Immature natural killer cell (primary cell): ENCODE measurements around the gene TMEM95. TPM values are rescaled to one million over a fixed set of nuclear protein-coding genes. Genes with fewer than 3 reads are reported as not detected.
"Not testable (repeated sequence)": the region's sequence is repeated elsewhere in the genome, so short reads cannot be mapped to it uniquely, and the experiment has no call there.

Experiments
- DNase-seq, 3 donors: peaks; one replicate each; pipeline ENCODE4 v3.0.0; 2022; ENCODE audit warnings: mixed read lengths in 1 of 3
- H3K27ac Mint-ChIP-seq, 6 donors: one replicate each; pipeline ENCODE4 v1.8.0; 2020; ENCODE audit warnings: mixed read lengths in 6 of 6, mild to moderate bottlenecking in 5 of 6, inconsistent platforms in 4 of 6, moderate library complexity in 3 of 6
- H3K27me3 Mint-ChIP-seq, 3 donors: one replicate each; pipeline ENCODE4 v1.8.0; 2020 to 2021; ENCODE audit warnings: low read depth in 3 of 3, mild to moderate bottlenecking in 3 of 3, mixed read lengths in 3 of 3, moderate library complexity in 3 of 3, inconsistent platforms in 1 of 3
- H3K36me3 Mint-ChIP-seq, 3 donors: one replicate each; pipeline ENCODE4 v1.8.0; 2020; ENCODE audit warnings: mixed read lengths in 3 of 3, inconsistent platforms in 2 of 3, mild to moderate bottlenecking in 2 of 3
- H3K4me1 Mint-ChIP-seq, 2 donors: one replicate each; pipeline ENCODE4 v1.8.0; 2020; ENCODE audit warnings: inconsistent platforms in 2 of 2, mild to moderate bottlenecking in 2 of 2, mixed read lengths in 2 of 2, moderate library complexity in 1 of 2
- H3K4me3 Mint-ChIP-seq, 5 donors: one replicate each; pipeline ENCODE4 v1.8.0; 2020; ENCODE audit warnings: mild to moderate bottlenecking in 5 of 5, mixed read lengths in 5 of 5, inconsistent platforms in 3 of 5, moderate library complexity in 3 of 5
- H3K9me3 Mint-ChIP-seq, 6 donors: one replicate each; pipeline ENCODE4 v1.8.0; 2020; ENCODE audit warnings: mild to moderate bottlenecking in 6 of 6, mixed read lengths in 6 of 6, inconsistent platforms in 4 of 6, moderate library complexity in 3 of 6
- polyA plus RNA-seq, 3 donors: library from polyadenylated mRNA; unstranded; fragments of 300-500 nt; fragmentation: Illumina TruSeq; gene quantifications; one replicate each; pipeline ENCODE4 v1.2.3, GENCODE V29; 2021

TMEM95 gene
- polyA plus RNA-seq, 3 donors from 2014 or later = not detected

GRCh38 chr17:7328840-7329373, 26.0 kb upstream of the TMEM95 start, which contains the start of gene NEURL4:
NEURL4 (minus strand) TSS chr17:7329335; CDS start chr17:7329312, 23 bp downstream.
- Mint-ChIP-seq H3K4me3 (peak within 1 kb of the TSS; percentile 91 to 99 (median 97)), H3K27me3 (peaks cover 9 to 14% (median 13%) of the 10 kb centered on the region in 3 donors), H3K27ac (peak within 1 kb of the TSS; percentile 94 to 98 (median 96)), H3K36me3 (no peaks in the 10 kb centered on the region), H3K9me3 (no peaks in the 10 kb centered on the region), H3K4me1 (peaks cover 23 to 31% of the 10 kb centered on the region in 2 donors)
- DNase-seq = no peak

DNA sequence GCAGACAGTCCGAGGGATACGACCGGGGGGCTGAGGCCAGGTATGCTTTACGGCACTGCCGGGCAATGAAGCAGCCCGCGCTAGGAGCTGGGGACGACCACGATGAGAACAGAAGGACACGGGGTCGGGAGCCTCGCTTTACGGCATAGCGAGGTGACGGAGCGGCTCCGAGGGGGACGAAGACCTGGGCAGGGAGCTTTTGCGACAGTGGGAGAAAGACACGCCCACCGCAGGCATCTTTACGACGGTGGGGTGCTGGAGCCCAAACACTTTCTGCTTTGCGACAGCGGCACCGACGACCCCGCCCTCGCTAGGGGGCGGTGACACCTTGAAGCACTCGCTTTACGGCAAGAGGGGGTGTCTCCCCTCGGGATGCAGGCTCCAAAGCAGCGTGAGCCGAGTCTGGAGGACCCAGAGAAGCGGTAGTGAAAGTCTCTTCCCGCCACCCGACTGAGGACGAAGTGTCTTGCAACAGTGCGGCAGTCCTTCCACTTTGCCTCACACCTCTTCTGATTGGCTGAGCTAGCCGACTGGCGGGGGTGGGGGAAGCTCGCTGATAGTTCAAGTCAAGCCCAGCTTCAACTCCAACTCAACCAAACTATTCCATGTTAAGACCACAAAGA, 25.5 kb upstream of the TMEM95 start:
- H3K4me3 Mint-ChIP-seq = peak overlapping the region; percentile 91 to 99 (median 97)
- peak; percentile 97 for DNase-seq
- no peaks in the 10 kb centered on the region for H3K9me3 Mint-ChIP-seq
- H3K27ac Mint-ChIP-seq = peak overlapping the region; percentile 94 to 98 (median 96)
- peaks cover 9 to 14% (median 13%) of the 10 kb centered on the region in 3 donors for H3K27me3 Mint-ChIP-seq
- no peaks in the 10 kb centered on the region for H3K36me3 Mint-ChIP-seq
- H3K4me1 Mint-ChIP-seq = peaks cover 23 to 28% of the 10 kb centered on the region in 2 donors

- DNase-seq = peak; percentile 80 to 82 (median 81)
- Mint-ChIP-seq H3K27ac (peak overlapping the region; percentile 94 to 98 (median 96)), H3K27me3 (peaks cover 9 to 14% (median 13%) of the 10 kb centered on the region in 3 donors), H3K4me1 (peaks cover 24 to 33% of the 10 kb centered on the region in 2 donors), H3K9me3 (no peaks in the 10 kb centered on the region), H3K4me3 (peak overlapping the region; percentile 91 to 99 (median 97)), H3K36me3 (no peaks in the 10 kb centered on the region)
Observed at GRCh38 chr17:7329997-7330637, 24.8 kb upstream of the TMEM95 start.

DNA sequence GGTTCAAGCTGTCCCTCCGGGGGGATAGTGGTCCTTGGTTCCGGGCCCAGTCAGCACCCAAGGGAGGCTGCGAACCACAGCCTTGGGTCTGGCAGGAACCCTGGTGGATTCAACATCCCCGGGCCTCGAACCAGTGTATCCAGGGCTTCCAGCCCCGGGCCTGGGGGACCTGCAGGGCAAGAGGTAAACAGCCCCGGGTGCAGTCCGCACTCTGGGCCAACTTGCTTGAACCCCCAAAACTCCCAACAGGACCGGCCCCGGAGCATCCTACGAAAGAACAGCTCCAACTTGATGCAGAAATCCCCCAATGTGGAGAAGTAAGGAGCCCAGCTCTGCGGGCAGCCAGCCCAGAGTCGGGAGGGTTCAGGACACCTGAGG, 24.3 kb upstream of the TMEM95 start:
- Mint-ChIP-seq H3K9me3 (peaks cover 0 to 1% (median 0%) of the 10 kb centered on the region in 6 donors), H3K4me3 (peak overlapping the region in 4 of 5 donors; percentile 26 to 99 (median 98)), H3K4me1 (peaks cover 29 to 38% of the 10 kb centered on the region in 2 donors), H3K27me3 (peaks cover 9 to 17% (median 13%) of the 10 kb centered on the region in 3 donors), H3K36me3 (no peaks in the 10 kb centered on the region), H3K27ac (peak overlapping the region in 2 of 6 donors; percentile 40 to 94)
- no peak for DNase-seq

- Mint-ChIP-seq H3K4me3 (peak overlapping the region in 3 of 5 donors; percentile 17 to 54 (median 30)), H3K4me1 (peaks cover 42 to 49% of the 10 kb centered on the region in 2 donors), H3K9me3 (peaks cover 0 to 1% (median 0%) of the 10 kb centered on the region in 6 donors), H3K36me3 (no peaks in the 10 kb centered on the region), H3K27me3 (peaks cover 9 to 16% (median 13%) of the 10 kb centered on the region in 3 donors), H3K27ac (peak overlapping the region in 2 of 6 donors; percentile 19 to 28)
- no peak for DNase-seq
Observed at GRCh38 chr17:7332111-7332510, 22.8 kb upstream of the TMEM95 start.

- peak overlapping the region in 2 of 5 donors; percentile 17 to 54 for H3K4me3 Mint-ChIP-seq
- DNase-seq, H3K9me3 Mint-ChIP-seq, H3K36me3 Mint-ChIP-seq: not testable (repeated sequence)
- peak overlapping the region in 3 of 6 donors; percentile 28 to 58 (median 40) for H3K27ac Mint-ChIP-seq
- H3K4me1 Mint-ChIP-seq = peaks cover 47 to 53% of the 10 kb centered on the region in 2 donors
- H3K27me3 Mint-ChIP-seq = peaks cover 9 to 16% (median 13%) of the 10 kb centered on the region in 3 donors
Observed at GRCh38 chr17:7332600-7333069, 22.3 kb upstream of the TMEM95 start.

- Mint-ChIP-seq H3K9me3 (peaks cover 0 to 1% (median 0%) of the 10 kb centered on the region in 6 donors), H3K36me3 (peaks cover 4 to 6% (median 5%) of the 10 kb centered on the region in 3 donors), H3K27ac (peak overlapping the region; percentile 87 to 98 (median 96)), H3K27me3 (peaks cover 0 to 4% (median under 1%) of the 10 kb centered on the region in 3 donors), H3K4me3 (peak overlapping the region; percentile 85 to 95 (median 89)), H3K4me1 (peaks cover 40 to 44% of the 10 kb centered on the region in 2 donors)
- DNase-seq = no peak
Observed at GRCh38 chr17:7334938-7335538, 19.9 kb upstream of the TMEM95 start.

DNA sequence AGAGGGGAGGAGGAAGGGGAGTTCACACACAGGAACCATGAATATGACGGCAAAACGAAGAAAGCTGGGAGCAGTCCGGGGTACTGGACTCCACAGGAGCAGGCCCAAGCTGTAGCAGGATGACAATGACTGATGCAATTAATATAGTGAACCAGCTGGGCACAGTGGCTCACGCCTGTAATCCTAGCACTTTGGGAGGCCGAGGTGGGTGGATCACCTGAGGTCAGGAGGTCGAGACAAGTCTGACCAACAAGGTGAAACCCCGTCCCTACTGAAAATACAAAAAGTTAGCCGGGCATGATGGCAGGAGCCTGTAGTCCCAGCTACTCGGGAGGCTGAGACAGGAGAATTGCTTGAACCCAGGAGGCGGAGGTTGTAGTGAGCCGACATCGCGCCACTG, 19.2 kb upstream of the TMEM95 start:
- DNase-seq, H3K27me3 Mint-ChIP-seq, H3K36me3 Mint-ChIP-seq, H3K9me3 Mint-ChIP-seq: not testable (repeated sequence)
- peak overlapping the region; percentile 87 to 98 (median 96) for H3K27ac Mint-ChIP-seq
- peaks cover 40 to 44% of the 10 kb centered on the region in 2 donors for H3K4me1 Mint-ChIP-seq
- H3K4me3 Mint-ChIP-seq = peak overlapping the region; percentile 85 to 95 (median 89)

DNA sequence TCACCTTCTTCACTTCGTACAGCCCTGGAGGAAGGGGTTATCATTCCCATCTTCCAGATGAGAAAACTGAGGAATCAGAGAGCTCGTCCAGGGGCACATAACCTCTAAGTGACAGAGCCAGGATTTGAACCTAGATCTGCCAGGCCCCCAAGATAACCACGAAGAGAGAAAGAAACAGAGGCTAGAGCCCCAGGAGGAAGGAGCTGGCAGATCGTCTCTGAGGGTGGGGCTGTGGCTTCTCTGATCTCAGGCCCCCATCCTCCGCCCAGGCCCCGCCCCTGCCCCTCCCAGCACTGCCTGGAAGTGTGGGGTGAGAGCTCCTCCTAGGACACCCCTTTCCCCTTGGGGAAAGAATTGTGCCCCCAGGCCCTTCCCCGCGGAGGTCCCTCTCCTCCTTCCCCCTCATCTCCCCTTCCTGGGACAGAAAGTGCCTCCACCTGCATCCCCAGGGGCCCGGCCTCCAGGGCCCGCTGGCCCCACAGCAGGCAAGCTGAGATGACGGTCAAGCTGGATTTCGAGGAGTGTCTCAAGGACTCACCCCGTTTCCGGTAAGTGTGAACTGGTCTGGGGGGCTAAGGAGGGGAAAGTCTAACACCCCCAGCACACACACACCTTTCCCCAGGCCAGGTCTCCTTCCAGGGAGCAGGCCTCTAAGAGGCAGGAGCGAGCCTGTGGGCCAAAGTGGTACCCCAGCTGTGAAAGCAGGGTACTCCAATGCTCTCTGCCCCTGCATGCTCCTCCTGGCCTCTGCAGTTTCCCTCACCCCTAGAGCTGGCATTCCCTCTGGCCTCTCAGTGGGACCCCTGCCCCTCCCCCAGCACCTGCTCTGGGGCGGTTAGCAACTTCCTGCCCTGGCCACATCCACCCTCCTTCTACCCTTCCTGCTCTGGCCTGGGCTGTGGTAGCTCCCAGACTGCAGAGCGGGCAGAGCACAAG, 18.4 kb upstream of the TMEM95 start, which contains the start of gene ACAP1:
Gene ACAP1, plus strand, starts transcription at position 290 of the 936 bp plus-strand sequence. Its CDS starts 206 bp downstream, at position 496.
- peaks cover 0 to 4% (median 0%) of the 10 kb centered on the region in 3 donors for H3K27me3 Mint-ChIP-seq

DNA sequence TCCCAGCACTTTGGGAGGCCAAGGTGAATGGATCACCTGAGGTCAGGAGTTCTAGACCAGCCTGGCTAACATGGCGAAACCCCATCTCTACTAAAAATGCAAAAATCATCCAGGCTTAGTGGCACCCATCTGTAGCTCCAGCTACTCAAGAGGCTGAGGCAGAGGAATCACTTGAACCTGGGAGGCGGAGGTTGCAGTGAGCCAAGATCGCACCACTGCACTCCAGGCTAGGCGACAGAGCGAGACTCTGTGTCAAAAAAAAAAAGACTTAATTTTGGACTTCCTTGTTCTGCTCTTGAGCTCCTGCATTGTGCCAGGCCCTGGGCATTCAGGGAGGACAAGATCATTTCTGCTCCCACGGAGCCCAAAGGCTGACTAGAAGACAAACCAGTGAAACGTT, 17.4 kb upstream of the TMEM95 start:
- peak overlapping the region; percentile 85 to 95 (median 89) for H3K4me3 Mint-ChIP-seq
- not testable (repeated sequence) for H3K9me3 Mint-ChIP-seq, H3K27me3 Mint-ChIP-seq, DNase-seq
- H3K4me1 Mint-ChIP-seq = peaks cover 44 to 46% of the 10 kb centered on the region in 2 donors
- peak overlapping the region; percentile 87 to 98 (median 96) for H3K27ac Mint-ChIP-seq
- peaks cover 4 to 13% (median 12%) of the 10 kb centered on the region in 3 donors for H3K36me3 Mint-ChIP-seq

More for the DNA sequence above, 18.4 kb upstream of the TMEM95 start, which contains the start of gene ACAP1:
- Mint-ChIP-seq H3K9me3 (peaks cover 0 to 1% (median 0%) of the 10 kb centered on the region in 6 donors), H3K36me3 (peaks cover 4 to 11% (median 11%) of the 10 kb centered on the region in 3 donors), H3K4me1 (peaks cover 42 to 45% of the 10 kb centered on the region in 2 donors), H3K27ac (peak within 1 kb of the TSS; percentile 87 to 98 (median 96)), H3K4me3 (peak within 1 kb of the TSS; percentile 85 to 95 (median 89))
- peak; percentile 54 to 66 (median 64) for DNase-seq

GRCh38 chr17:7340179-7340578, 14.8 kb upstream of the TMEM95 start:
- no peak for DNase-seq
- H3K27ac Mint-ChIP-seq = peak overlapping the region in 2 of 6 donors; percentile 10 to 24
- H3K4me3 Mint-ChIP-seq = no peak overlapping the region
- H3K36me3 Mint-ChIP-seq = peaks cover 4 to 24% (median 12%) of the 10 kb centered on the region in 3 donors
- peaks cover 0 to 1% (median 0%) of the 10 kb centered on the region in 6 donors for H3K9me3 Mint-ChIP-seq
- H3K27me3 Mint-ChIP-seq = peaks cover 0 to 4% (median 0%) of the 10 kb centered on the region in 3 donors
- peaks cover 36 to 43% of the 10 kb centered on the region in 2 donors for H3K4me1 Mint-ChIP-seq

DNA sequence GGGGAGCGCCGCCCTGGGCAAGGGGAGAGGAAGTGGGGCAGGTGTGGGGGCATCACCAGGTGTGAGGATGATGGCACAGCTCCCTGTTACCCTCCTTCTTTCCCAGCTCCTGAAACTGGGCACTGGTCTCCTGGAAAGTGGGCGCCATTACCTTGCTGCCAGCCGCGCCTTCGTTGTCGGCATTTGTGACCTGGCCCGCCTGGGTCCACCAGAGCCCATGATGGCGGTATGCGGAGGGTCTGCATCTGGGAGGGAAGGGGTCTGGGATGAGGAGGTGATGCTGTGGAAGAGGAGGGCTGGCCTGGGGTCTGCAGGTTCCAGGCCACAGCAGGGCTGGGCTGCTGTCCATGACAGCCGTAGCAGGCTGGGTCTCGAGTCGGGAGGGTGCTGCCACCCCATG, 13.1 kb upstream of the TMEM95 start:
- Mint-ChIP-seq H3K4me3 (no peak overlapping the region), H3K9me3 (no peaks in the 10 kb centered on the region), H3K27me3 (peaks cover 0 to 1% (median 0%) of the 10 kb centered on the region in 3 donors), H3K36me3 (peaks cover 4 to 24% (median 12%) of the 10 kb centered on the region in 3 donors), H3K4me1 (peaks cover 23 to 28% of the 10 kb centered on the region in 2 donors), H3K27ac (peak overlapping the region in 1 of 6 donors; percentile 35)
- DNase-seq = no peak
